Myocyte (in vitro differentiated cells): ENCODE results near the gene MYO7B. TPM values are rescaled to one million over a fixed set of nuclear protein-coding genes. Genes with fewer than 3 reads are reported as not detected.

ENCODE experiments used
- DNase-seq: peaks from one replicate; pipeline ENCODE4 v3.0.0-alpha.2; 2012; ENCODE audit warnings: low read depth
- total RNA-seq: library from RNA; depleted of rRNA; stranded (reverse); fragments of >200 nt; gene quantifications from 2 replicates; pipeline ENCODE4 v1.2.3, GENCODE V29; 2014

MYO7B gene
- total RNA-seq, 1 donor from 2014 or later = not detected

- no peak for DNase-seq
Measured at GRCh38 chr2:127634626-127635379, 99.3 kb downstream of the MYO7B start.

DNA sequence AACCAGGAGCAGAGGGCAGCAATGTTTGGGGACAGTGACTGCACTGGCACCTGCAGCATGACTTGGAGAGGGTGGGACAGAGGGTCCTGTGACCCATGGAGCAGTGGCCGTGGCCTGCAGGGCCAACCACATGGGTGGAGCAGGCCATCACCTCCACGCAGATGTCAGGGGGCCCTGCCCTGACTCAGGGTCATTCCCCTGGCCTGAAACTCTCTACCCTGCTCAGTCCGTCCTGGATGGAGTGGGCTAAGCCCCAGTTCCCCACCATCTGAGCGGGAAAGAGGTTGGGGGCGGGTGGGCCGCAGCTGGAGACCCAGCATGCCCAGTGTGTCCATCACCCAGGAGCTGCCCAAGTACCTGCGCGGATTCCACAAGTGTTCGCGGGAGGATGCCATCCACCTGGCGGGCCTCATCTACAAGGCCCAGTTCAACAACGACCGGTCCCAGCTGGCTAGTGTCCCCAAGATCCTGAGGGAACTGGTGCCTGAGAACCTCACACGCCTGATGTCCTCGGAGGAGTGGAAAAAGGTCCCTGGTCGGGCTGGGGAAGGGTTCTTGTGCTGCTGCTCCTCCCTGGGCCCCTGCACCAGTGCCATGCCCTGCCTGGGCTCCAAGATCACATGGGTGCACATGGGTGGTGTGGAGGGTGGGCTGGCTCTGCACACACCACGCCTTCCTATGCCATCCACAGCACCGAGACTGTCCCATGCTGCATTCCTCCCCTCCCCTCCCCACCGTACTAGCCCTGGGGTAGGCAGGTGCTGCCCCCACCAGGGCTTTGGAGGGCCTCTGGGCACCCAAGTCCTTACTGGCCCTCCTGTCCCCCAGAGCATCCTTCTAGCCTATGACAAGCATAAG, 100.1 kb downstream of the MYO7B start:
- DNase-seq = no peak

DNA sequence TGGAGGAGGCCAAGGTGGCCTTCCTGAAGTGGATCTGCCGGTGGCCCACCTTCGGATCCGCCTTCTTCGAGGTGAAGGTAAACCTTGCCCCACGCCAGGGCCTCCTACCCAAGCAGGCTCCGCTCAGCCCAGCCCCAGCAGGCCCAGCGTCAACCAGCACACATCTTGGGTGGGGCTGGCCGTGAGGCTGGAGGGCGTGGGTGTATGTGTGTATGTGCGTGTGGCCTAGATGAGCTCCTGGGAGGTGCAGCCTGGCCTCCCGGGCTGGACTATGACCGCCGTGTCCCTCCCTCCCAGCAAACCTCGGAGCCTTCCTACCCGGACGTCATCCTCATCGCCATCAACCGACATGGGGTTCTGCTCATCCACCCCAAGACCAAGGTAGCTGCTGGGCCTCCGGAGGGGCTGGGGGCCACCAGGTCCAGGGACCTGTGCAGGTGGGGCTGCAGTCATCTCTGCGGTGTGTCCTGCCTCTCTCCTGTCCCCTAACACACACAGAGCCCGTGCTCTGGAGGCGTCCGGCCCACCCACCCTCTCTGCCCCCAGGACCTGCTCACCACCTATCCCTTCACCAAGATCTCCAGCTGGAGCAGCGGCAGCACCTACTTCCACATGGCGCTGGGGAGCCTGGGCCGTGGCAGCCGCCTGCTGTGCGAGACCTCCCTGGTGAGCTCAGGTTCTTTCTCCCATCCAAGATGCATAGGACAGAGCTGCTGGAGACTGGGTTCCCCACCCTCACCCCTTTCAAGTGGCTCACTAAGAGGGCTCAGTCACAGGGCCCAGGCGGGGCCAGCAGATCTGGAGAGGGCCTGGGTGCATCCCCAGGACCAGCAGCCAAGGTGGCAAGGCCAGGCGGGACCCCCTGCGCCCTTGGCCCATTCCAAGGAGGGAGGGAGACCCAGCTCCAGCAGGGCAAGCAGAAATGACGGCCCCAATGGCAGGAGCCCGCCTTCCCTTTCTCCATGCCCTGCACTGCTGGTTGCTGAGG, 101.1 kb downstream of the MYO7B start:
- no peak for DNase-seq

DNA sequence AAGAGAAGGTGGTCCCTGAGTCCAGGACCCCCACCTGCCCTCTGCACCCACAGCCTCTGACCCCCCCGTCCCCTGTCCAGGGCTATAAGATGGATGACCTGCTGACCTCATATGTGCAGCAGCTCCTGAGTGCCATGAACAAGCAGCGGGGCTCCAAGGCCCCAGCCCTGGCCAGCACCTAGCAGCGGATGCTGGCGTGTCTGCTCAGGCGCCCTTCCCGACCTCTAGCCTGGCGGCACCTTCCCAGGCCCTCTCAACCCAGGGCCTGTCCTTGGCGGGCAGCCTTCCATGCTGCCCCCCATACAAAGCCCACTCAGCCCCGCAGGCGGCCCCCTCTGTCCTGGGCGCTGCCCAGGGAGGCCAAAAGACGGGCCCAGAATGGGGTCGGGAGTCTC, 101.8 kb downstream of the MYO7B start:
- no peak for DNase-seq

GRCh38 chr2:127637725-127638252, 102.3 kb downstream of the MYO7B start:
- DNase-seq = peak; percentile 90

DNA sequence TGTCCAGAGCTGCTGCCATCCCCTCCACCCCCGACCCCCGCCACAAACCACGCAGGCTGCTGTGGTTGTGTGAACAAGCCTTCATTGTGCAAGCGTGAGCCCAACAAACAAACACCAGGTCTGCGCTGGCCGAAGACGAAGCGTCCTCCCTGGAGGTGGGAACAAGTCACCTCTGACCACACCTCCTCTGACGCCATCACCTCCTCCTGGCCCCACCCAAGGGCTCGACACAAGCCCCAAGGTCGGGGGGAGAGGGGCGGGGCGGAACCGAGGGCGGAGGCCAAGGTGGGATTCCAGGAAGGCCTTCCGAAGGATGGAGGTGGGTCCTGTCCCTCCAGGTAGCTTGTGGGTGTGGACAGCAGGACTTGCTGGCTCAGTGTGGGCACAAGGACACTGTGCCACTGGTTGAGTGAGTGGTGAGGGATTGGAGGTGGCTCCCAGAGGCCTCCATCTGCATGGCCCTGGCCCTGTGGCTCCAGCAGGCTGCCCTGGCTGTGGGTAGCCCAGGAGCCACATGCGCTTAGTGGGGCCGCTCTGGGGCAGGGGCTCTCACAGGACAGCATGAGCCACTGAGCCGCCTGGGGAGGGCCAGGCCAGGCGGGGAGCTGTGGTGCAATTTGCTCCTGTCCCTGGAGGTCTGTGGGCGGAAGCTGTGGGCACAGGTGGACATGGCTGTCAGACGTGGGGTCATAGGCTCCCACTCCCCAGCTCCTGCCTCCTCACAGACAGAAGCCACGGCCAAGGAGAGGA, 103.1 kb downstream of the MYO7B start:
- no peak for DNase-seq

GRCh38 chr2:127639111-127639474, 103.6 kb downstream of the MYO7B start:
- DNase-seq = no peak

- peak; percentile 81 for DNase-seq
Measured at GRCh38 chr2:127640082-127641072, 104.9 kb downstream of the MYO7B start.

- no peak for DNase-seq
Measured at GRCh38 chr2:127641133-127641532, 105.7 kb downstream of the MYO7B start.

DNA sequence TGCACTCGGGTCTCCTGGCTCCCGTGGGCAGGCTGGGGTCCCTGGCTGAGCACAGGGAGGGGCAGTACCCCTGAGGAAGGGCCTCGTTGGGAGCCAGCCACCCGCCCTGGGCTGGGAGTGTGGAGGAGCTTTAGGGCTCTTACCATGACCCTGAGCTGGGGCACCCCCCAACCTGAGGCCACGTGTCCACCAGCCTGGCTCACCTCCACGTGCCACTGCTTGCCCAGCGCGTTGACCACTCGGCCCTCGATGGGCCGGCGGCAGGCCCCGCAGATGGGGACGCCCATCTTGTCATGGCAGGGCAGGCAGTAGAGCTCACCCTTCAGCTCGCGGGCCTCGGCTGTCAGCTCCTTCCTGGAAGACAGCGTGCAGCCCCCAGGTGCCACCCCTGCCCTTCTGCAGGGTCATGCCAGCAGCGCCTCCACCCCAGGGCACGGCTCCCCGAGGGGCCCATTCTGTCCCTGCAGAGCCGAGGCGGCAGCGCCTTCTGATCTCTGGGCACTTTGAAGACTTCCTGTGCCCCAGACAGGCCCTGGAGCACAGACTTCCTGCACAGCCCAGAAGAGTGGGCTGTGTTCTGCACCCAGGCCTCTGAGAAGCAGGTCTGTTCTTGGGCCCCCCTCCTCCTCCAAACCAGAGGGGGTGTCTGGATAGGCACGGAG, 106.5 kb downstream of the MYO7B start:
- DNase-seq = no peak

DNA sequence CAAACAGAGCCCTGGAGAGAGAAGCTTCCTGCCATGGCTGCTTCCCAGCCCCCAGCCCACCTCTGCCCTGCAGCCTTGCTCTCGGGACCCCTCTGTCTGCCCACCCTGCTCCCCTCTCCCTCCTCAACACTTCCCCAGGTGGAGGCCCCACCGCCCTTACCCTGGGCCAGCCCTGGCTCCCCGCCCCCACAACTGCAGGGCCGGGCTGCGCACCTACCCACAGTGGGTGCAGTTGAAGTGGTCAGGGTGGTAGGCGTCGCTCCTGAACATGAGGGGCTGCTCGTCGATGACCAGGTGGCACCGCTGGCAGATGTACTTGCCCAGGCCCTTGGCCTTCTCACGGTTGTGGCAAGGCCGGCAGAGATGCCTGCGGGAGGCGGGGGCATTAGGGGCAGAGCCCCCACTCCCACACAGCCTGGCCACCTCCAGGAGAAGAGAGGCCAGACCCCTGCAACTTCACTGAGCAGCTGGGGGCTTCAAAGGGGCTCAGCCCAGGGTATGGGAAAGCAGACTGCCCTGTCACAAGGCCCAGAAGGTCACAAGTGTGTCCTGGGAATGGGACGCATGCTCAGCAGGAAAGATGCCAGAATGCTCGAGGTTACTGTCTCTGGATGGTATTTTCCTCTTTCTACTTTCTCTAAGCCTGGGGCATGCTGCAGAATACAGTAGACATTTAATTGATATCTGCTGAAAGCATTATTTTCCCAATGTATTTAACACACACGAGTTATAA, 107.4 kb downstream of the MYO7B start:
- no peak for DNase-seq

DNA sequence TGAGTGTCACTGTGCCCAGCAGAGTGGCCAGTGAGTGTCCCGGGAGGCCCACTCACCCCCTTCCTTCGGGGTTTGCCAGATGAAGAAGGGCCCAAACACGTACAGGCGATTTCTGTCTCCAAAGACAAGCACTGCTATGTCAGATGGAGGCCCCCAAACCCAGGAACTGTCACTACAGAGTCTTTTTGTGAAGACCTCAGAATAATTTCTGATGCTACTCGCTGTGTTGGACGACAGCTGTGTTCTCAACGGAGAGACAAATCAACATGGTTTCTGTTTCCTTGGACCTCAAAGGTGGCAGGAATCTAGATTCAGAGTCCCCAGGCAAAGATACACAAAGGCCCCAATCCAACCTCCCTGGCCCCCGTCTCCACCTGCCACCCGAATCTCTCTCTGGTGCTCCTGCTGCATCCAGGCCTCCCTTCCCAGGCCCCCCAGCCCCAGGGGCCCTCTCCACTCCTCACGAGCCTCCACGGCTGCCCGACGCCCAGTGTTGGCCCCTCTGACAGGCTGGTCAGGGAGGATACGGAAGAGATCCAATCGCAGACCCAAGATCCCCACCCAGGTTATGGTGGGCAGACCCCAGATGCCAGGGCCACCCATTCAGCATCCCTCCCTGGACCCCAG, 108.1 kb downstream of the MYO7B start:
- DNase-seq = no peak

- no peak for DNase-seq
Measured at GRCh38 chr2:127644066-127645025, 108.9 kb downstream of the MYO7B start.

DNA sequence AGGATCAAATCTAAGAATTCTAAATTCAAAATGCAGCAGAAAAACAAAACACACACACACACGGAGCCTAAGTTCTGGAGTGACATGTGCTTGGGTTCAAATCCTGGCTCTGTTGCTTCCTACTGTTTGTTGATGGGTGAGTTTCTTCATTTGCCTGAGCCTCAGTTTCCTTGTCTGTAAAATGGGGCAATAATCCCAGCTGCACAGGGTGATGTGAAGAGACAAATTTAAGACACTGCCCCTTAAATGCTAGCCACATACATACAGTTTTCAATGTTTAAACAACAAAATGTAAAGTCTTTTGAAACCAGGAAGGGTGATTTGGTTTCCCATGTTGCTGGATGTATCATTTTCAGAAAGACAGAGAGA, 109.5 kb downstream of the MYO7B start:
- no peak for DNase-seq

DNA sequence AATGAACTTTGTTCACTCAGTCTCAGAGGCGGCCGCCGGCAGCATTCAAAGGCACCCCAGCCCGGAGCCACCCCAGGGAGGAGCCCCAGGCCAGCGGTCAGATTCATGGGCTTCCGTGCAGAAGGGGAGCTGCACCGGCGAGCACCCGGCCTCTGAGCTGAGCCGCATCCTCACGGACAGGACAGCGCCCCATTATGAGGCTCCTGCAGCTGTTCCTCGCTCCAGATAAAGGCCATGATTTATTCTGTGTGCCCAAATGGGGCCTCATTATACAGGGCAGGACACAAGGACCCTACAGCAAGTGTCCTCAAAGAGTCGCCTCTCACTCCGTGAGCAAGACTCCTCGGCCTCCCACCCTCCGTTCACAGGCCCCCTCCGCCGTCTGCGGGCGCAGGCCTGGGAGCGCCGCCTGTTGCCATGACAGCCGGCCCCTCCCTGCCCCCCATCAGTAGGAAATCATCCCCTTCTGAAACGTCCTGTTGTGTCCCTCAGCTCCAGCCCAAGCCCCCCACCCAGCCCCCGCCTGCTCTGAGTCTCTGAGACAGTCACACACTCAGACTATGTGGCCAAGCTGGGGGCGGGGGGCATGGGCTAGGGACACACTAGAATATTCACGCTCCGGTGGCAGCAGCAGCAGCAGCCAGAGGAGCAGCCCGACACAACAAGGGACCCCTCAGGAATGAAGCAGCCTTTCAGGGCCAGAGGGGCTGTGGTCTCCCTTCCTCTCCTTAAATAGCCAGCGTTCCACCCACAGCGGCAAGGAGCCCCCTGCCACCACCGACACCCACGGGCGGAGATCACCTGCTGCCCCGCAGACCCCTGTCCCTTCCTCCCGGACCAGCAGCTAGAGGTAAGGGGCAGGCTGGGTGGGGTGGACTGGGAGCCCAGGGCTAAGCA, 110.2 kb downstream of the MYO7B start, which contains the start of gene GPR17:
Gene GPR17, plus strand, starts transcription at position 759 of the 897 bp plus-strand sequence. CDS start 4,583 bp downstream, outside the sequence.
- DNase-seq = no peak
